B cell (primary cell): Measurements from ENCODE around the gene PTPRG. TPM values are rescaled to one million over a fixed set of nuclear protein-coding genes. Genes with fewer than 3 reads are reported as not detected.

ENCODE experiments used
- ATAC-seq: fragments of 200-7000 bp; cut with Tn5 transposase; one replicate; pipeline ENCODE4 v1.10.0; 2021; ENCODE audit warnings: low read depth, mild to moderate bottlenecking, moderate number of reproducible peaks, moderate library complexity
- CTCF ChIA-PET: fragments of 350-600 bp; sonication (Branson Sonifier 250); formaldehyde crosslinking; loops from one replicate; lab custom pipeline; 2021; ENCODE audit warnings: antibody characterized with exemption, inconsistent platforms; lab: Charles Lee
- POLR2A ChIA-PET: fragments of 350-600 bp; sonication (Branson Sonifier 250); formaldehyde crosslinking; loops from one replicate; lab custom pipeline; 2021; ENCODE audit warnings: antibody characterized with exemption; lab: Charles Lee
- DNase-seq: peaks from one replicate; pipeline ENCODE4 v3.0.0; 2013
- H2AFZ ChIP-seq: 2 replicates; pipeline ENCODE4 v1.6.1; 2012; ENCODE audit warnings: mild to moderate bottlenecking, low read depth, low read length; ENCODE audit not compliant: insufficient read depth, poor library complexity, severe bottlenecking
- H3K27ac ChIP-seq, 2 donors: 1 replicate in 1 of 2; 2 replicates in 1 of 2; pipeline ENCODE4 v1.5.1; 2012 to 2013; ENCODE audit warnings: low read length in 2 of 2, mild to moderate bottlenecking in 2 of 2, moderate library complexity in 1 of 2
- H3K27me3 ChIP-seq, 4 experiments: fragments of 200-600 bp in 1 of 4; sonication (generic) in 1 of 4; replicated peaks in 1 of 4; 1 replicate in 2 of 4; 2 replicates in 2 of 4; pipeline versions ENCODE4 v1.6.1 to v1.7.0; 2013 to 2016; ENCODE audit warnings: low read length in 3 of 4, mild to moderate bottlenecking in 2 of 4, mixed read lengths in 1 of 4, moderate library complexity in 1 of 4; ENCODE audit not compliant: insufficient read depth in 4 of 4, control insufficient read depth in 3 of 4; ENCODE audit errors: control extremely low read depth in 1 of 4
- H3K36me3 ChIP-seq, 2 experiments: replicated peaks in 1 of 2; 1 replicate in 1 of 2; 2 replicates in 1 of 2; pipeline versions ENCODE4 v1.6.1 to v1.7.1; 2013; ENCODE audit warnings: low read length in 1 of 2; ENCODE audit not compliant: insufficient read depth in 2 of 2, control insufficient read depth in 1 of 2; ENCODE audit errors: control extremely low read depth in 1 of 2, extremely low read depth in 1 of 2
- H3K4me1 ChIP-seq, 2 donors: fragments of 200-600 bp in 1 of 2; sonication (generic) in 1 of 2; 1 replicate in 1 of 2; 2 replicates in 1 of 2; pipeline versions ENCODE4 v1.5.1 to v1.6.1; 2013 to 2017; ENCODE audit warnings: low read length in 2 of 2; ENCODE audit not compliant: control insufficient read depth in 2 of 2, insufficient read depth in 2 of 2
- H3K4me2 ChIP-seq: replicated peaks from 2 replicates; pipeline ENCODE3; 2012; ENCODE audit warnings: mild to moderate bottlenecking, low read depth, low read length; ENCODE audit not compliant: poor library complexity, severe bottlenecking
- H3K4me3 ChIP-seq, 5 experiments: fragments of 200-600 bp in 1 of 5; sonication (generic) in 1 of 5; 1 replicate in 3 of 5; 2 replicates in 2 of 5; pipeline versions ENCODE4 v1.5.1 to v1.7.0; 2011 to 2016; ENCODE audit warnings: low read length in 4 of 5, mild to moderate bottlenecking in 4 of 5, low read depth in 2 of 5, control low read depth in 1 of 5, moderate library complexity in 1 of 5; ENCODE audit not compliant: insufficient read depth in 1 of 5; ENCODE audit errors: control extremely low read depth in 1 of 5, extremely low read depth in 1 of 5
- H3K79me2 ChIP-seq: fragments of 200-600 bp; sonication (generic); one replicate; pipeline ENCODE4 v1.6.0; 2016; ENCODE audit warnings: low read length; ENCODE audit not compliant: control insufficient read depth, insufficient read depth
- H3K9ac ChIP-seq: fragments of 200-600 bp; sonication (generic); 2 replicates; pipeline ENCODE4 v1.6.1; 2017; ENCODE audit warnings: mild to moderate bottlenecking, low read length, moderate library complexity
- H3K9me3 ChIP-seq, 3 donors: one replicate each; pipeline versions ENCODE4 v1.6.1 to v1.7.1; 2013; ENCODE audit warnings: low read length in 2 of 3; ENCODE audit not compliant: control insufficient read depth in 2 of 3, insufficient read depth in 1 of 3; ENCODE audit errors: control extremely low read depth in 1 of 3
- H4K20me1 ChIP-seq: 2 replicates; pipeline ENCODE4 v1.6.0; 2012; ENCODE audit warnings: mild to moderate bottlenecking, low read length; ENCODE audit not compliant: insufficient read depth, control insufficient read depth, poor library complexity, severe bottlenecking
- H3K27ac Mint-ChIP-seq: one replicate; pipeline ENCODE4 v1.8.0; 2021; ENCODE audit warnings: mixed read lengths
- H3K27me3 Mint-ChIP-seq: one replicate; pipeline ENCODE4 v1.8.0; 2021; ENCODE audit warnings: mixed read lengths
- H3K4me1 Mint-ChIP-seq: one replicate; pipeline ENCODE4 v1.8.0; 2021; ENCODE audit warnings: mixed read lengths
- H3K4me3 Mint-ChIP-seq: one replicate; pipeline ENCODE4 v1.8.0; 2021; ENCODE audit warnings: mixed read lengths
- H3K9me3 Mint-ChIP-seq: one replicate; pipeline ENCODE4 v1.8.0; 2022; ENCODE audit warnings: mixed read lengths; ENCODE audit not compliant: insufficient read depth
- EZH2 ChIP-seq: IDR thresholded peaks from 2 replicates; pipeline ENCODE4 v1.6.1; 2012; ENCODE audit warnings: borderline replicate concordance, low read depth, mild to moderate bottlenecking, moderate library complexity, low read length; ENCODE audit not compliant: insufficient read depth, poor library complexity, severe bottlenecking
- WGBS: methylation state at CpG from one replicate; pipeline ENCODE4 v1.1.5; 2013; ENCODE audit warnings: missing lambda C conversion rate; ENCODE audit not compliant: insufficient coverage; 5-methylcytosine and 5-hydroxymethylcytosine counted together
- intact Hi-C: fragments of 100-400 bp; cut with micrococcal nuclease; formaldehyde crosslinking; loops from one replicate; pipeline ENCODE4 v1.10.0; 2022
- polyA plus RNA-seq: library from polyadenylated mRNA; depleted of rRNA; stranded (reverse); fragments of >200 nt; gene quantifications from 2 replicates; pipeline ENCODE4 v1.2.3, GENCODE V29; 2012
- total RNA-seq, 2 donors: library from RNA; stranded (reverse); fragments of 120-200 nt in 1 of 2; gene quantifications; 1 replicate in 1 of 2; 2 replicates in 1 of 2; pipeline versions ENCODE4 v1.2.3 to v1.2.4, GENCODE V29; 2013 to 2022
- TF ChIP-seq, protein P1 (sequence below): fragments of 200-600 bp; IDR thresholded peaks from one replicate; pipeline ENCODE4 v1.8.0; 2022; ENCODE audit warnings: antibody characterized with exemption, mild to moderate bottlenecking

PTPRG gene
- total and polyA plus RNA-seq, 2 donors (not counting 1 experiment from before 2014, with no cell fraction given), result 0.12 to 1.3 TPM

DNA sequence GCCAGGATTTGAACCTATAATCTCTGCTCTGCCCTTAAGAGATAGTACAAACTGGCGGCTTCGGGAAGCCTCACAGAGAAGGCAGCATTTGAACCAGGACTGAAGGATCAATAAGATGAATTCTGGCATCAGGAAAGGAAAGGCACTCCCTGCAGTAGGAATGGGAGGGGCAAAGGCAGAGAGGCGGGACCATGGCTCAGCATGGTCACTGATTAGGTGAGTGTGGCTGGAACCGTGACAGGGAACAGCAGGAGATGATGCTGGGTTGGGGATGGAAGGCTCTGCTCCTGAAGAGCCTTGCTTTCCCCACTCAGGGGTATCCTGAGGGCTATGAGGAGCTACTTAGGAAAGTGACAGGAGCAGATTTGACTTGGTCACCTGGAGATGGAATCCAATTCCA, 653.5 kb downstream of the PTPRG start:
- H3K36me3 ChIP-seq, result no peaks in the 10 kb centered on the region
- intact Hi-C loops, result no loop called here
- H3K4me1 ChIP-seq, result no peaks in the 10 kb centered on the region
- no peak overlapping the region for H3K4me2 ChIP-seq
- ChIA-PET POLR2A (no interaction called here), CTCF (no interaction called here)
- Mint-ChIP-seq H3K27me3 (no peaks in the 10 kb centered on the region), H3K4me3 (no peak overlapping the region), H3K27ac (no peak overlapping the region), H3K9me3 (no peaks in the 10 kb centered on the region), H3K4me1 (no peaks in the 10 kb centered on the region)
- ATAC-seq (no peak), DNase-seq (no peak)
- H3K27ac ChIP-seq, result no peak overlapping the region
- no peak overlapping the region for H3K4me3 ChIP-seq
- no peaks in the 10 kb centered on the region for H3K9me3 ChIP-seq
- no peak overlapping the region for H2AFZ ChIP-seq
- H3K79me2 ChIP-seq, result no peaks in the 10 kb centered on the region
- no peaks in the 10 kb centered on the region for H4K20me1 ChIP-seq
- no peak overlapping the region for H3K9ac ChIP-seq
- no peaks in the 10 kb centered on the region for H3K27me3 ChIP-seq
- no peak for TF ChIP-seq EZH2
- TF ChIP-seq, protein P1, sequence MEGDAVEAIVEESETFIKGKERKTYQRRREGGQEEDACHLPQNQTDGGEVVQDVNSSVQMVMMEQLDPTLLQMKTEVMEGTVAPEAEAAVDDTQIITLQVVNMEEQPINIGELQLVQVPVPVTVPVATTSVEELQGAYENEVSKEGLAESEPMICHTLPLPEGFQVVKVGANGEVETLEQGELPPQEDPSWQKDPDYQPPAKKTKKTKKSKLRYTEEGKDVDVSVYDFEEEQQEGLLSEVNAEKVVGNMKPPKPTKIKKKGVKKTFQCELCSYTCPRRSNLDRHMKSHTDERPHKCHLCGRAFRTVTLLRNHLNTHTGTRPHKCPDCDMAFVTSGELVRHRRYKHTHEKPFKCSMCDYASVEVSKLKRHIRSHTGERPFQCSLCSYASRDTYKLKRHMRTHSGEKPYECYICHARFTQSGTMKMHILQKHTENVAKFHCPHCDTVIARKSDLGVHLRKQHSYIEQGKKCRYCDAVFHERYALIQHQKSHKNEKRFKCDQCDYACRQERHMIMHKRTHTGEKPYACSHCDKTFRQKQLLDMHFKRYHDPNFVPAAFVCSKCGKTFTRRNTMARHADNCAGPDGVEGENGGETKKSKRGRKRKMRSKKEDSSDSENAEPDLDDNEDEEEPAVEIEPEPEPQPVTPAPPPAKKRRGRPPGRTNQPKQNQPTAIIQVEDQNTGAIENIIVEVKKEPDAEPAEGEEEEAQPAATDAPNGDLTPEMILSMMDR, result no peak
- WGBS, result 98% methylated on average over 4 of the region's 4 CpGs

DNA sequence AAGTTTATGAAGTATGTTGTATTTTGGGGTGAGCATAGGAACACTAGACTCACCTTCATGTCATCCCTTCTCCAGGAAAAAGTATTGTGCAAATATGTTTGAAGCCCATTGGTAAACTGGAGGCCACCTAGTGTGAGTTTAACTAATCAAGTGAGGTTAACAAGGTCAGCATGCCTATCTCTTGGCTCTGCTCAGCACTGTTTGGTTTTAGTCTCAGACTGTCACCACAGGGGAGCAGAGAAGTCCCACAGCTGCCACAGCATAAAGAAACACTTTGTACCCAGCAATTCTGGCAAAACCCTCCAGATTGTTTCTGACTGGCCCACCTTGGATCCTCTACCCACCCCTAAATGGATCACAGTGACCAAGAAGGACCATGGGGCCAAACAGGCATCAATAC, 659.2 kb downstream of the PTPRG start:
- no peak overlapping the region for H3K27ac ChIP-seq
- H3K27me3 ChIP-seq, result no peaks in the 10 kb centered on the region
- Mint-ChIP-seq H3K4me1 (no peaks in the 10 kb centered on the region), H3K4me3 (no peak overlapping the region), H3K27me3 (no peaks in the 10 kb centered on the region), H3K9me3 (no peaks in the 10 kb centered on the region), H3K27ac (no peak overlapping the region)
- H3K9me3 ChIP-seq, result no peaks in the 10 kb centered on the region
- no peaks in the 10 kb centered on the region for H3K36me3 ChIP-seq
- no peak overlapping the region for H3K9ac ChIP-seq
- ATAC-seq (no peak), DNase-seq (no peak)
- TF ChIP-seq EZH2, result no peak
- TF ChIP-seq, protein P1, result no peak
- ChIA-PET POLR2A (no interaction called here), CTCF (interaction anchor here (0.7 kb wide), 1 partner anchor 101 kb away, joined by 3 read pairs; no protein-coding TSS in a partner anchor)
- no peaks in the 10 kb centered on the region for H3K79me2 ChIP-seq
- no peak overlapping the region for H3K4me3 ChIP-seq
- intact Hi-C loops, result no loop called here
- no peak overlapping the region for H3K4me2 ChIP-seq
- no peaks in the 10 kb centered on the region for H4K20me1 ChIP-seq
- H3K4me1 ChIP-seq, result no peaks in the 10 kb centered on the region
- H2AFZ ChIP-seq, result no peak overlapping the region
